PC-9 (cell line): Measurements from ENCODE around the gene USP10.

Experiments
- EZH2 ChIP-seq: fragments of 200-600 bp; sonication (generic); IDR thresholded peaks from 2 replicates; pipeline ENCODE4 v1.8.0; 2017; ENCODE audit warnings: antibody characterized with exemption, low read depth
- TF ChIP-seq, protein P1 (sequence below): fragments of 200-600 bp; sonication (generic); conservative IDR thresholded peaks from 2 replicates; pipeline ENCODE4 v1.6.1; 2017; ENCODE audit warnings: mixed run types, antibody characterized with exemption, mild to moderate bottlenecking, moderate library complexity

DNA sequence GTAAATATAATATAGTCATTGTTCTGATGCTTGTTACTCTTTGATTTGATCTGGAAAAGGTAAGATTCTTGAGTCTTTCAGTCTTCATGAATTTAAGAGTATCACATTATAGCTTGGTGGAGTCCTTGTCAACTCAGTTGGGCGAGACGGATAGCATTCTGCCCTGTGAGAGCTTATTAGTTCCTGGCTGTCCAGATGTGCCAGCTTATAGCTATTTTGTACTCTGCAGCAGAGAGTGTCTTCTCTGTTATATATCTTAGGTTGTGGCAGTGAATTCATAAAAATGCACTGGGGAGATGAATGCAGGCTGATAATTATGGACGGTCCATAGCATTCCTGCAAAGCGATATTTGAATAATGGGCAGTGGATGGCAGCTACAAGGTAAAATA lies 69.0 kb downstream of the USP10 start:
- no peak for TF ChIP-seq EZH2
- TF ChIP-seq, protein P1, sequence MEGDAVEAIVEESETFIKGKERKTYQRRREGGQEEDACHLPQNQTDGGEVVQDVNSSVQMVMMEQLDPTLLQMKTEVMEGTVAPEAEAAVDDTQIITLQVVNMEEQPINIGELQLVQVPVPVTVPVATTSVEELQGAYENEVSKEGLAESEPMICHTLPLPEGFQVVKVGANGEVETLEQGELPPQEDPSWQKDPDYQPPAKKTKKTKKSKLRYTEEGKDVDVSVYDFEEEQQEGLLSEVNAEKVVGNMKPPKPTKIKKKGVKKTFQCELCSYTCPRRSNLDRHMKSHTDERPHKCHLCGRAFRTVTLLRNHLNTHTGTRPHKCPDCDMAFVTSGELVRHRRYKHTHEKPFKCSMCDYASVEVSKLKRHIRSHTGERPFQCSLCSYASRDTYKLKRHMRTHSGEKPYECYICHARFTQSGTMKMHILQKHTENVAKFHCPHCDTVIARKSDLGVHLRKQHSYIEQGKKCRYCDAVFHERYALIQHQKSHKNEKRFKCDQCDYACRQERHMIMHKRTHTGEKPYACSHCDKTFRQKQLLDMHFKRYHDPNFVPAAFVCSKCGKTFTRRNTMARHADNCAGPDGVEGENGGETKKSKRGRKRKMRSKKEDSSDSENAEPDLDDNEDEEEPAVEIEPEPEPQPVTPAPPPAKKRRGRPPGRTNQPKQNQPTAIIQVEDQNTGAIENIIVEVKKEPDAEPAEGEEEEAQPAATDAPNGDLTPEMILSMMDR, result no peak
